Prostate gland (tissue), 2 donors: ENCODE results near the gene TNFRSF13B.
"Not testable (repeated sequence)": the region's sequence is repeated elsewhere in the genome, so short reads cannot be mapped to it uniquely, and the experiment has no call there.

Source experiments
- CTCF ChIP-seq, 4 experiments: fragments of 200-600 bp in 2 of 4; fragments of 450-650 bp in 2 of 4; sonication (generic) in 2 of 4; IDR thresholded peaks; 1 replicate in 3 of 4; 2 replicates in 1 of 4; pipeline ENCODE4 v1.5.1; 2016 to 2019; ENCODE audit warnings: antibody characterized with exemption in 4 of 4, mild to moderate bottlenecking in 2 of 4, moderate library complexity in 2 of 4
- POLR2A ChIP-seq: fragments of 450-650 bp; IDR thresholded peaks from one replicate; pipeline ENCODE4 v1.6.1; 2016; ENCODE audit warnings: antibody characterized with exemption, mild to moderate bottlenecking
- POLR2AphosphoS5 ChIP-seq: sonication (generic); formaldehyde crosslinking; IDR thresholded peaks from one replicate; pipeline ENCODE4 v1.6.1; 2017; ENCODE audit warnings: antibody characterized with exemption

- TF ChIP-seq CTCF (IDR thresholded peaks at IDR 0.05); POLR2A; POLR2AphosphoS5: not testable (repeated sequence)
These were observed 39.4 kb upstream of the TNFRSF13B start for GRCh38 chr17:17011043-17011907.
